HG03342 (cell line): ENCODE results near the gene CLASP1.

ENCODE experiments used
- ATAC-seq: cut with Tn5 transposase; IDR thresholded peaks from one replicate; pipeline ENCODE4 v1.9.1; 2021; ENCODE audit warnings: mild to moderate bottlenecking, moderate library complexity; ENCODE audit not compliant: unreplicated experiment

Gene CLASP1

DNA sequence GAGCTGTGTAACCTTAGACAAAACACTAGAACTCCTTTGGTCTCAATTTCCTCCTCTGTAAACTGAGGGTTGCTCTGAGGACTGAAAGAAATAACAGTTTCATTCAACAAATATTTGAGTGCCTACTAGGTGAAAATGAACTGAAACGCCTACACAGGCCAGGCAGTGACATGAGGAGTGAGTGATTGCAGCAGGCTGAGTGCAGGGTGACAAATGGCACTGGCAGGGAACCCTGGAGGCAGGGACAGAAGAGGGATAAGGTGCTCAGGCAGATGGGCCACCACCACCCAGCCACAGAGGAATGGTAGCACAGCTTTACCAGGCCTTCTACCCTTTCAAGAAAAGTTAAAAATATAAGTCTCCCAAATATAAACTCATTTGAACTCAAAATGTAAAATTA lies 130.1 kb downstream of the CLASP1 start:
- no peak for ATAC-seq

DNA sequence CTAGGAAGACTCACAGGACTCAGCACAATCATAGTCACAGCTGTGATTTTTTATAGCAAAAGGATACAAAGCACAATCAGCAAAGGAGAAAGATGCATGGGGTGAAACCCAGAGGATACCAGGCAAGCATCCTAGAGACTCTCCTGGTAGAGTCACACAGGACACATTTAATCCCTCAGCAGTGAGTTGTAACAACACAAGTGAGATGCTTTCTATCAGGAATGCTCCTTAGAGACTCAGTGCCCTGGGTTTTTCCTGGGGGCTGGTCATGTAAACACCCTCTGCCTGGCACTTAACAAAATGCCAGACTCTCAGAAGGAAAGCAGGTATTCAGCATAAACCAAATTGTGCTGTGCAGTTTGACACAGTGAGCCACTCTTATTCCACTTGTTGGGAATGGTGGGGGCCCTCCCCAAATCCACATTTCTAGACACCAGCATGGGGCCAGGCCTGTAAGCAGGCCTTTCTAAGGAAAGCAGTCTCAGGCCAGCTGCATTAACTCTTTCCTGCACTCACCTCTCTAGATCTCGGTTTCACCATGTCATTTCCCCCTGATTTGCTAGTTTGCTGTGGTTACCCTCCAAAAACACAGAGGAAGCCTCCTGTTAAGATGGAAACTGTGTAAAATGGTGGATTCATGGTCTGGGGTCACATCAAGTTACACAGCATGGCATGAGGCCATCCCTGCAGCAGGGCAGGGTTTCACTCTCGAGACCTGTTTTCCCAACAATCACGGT lies 135.5 kb downstream of the CLASP1 start:
- ATAC-seq: no peak

DNA sequence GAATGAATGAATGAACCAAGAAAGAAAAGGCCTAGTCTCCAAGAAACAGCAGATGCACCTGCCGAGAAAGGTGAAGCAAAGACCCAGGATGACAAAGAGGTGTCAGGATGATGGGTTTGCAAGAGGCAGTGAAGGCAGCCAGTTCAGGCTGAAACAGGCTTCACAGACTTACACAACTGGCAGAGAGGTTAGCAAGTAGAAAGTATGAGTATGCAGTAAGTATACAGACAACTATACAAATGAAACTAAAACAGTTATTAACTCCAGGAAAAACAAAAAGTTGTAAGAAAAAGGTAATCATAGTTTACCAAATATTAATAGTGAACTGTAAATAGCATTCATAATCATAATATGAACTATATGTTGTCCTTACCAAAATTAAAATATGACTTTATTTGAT lies 138.4 kb downstream of the CLASP1 start:
- ATAC-seq: no peak

DNA sequence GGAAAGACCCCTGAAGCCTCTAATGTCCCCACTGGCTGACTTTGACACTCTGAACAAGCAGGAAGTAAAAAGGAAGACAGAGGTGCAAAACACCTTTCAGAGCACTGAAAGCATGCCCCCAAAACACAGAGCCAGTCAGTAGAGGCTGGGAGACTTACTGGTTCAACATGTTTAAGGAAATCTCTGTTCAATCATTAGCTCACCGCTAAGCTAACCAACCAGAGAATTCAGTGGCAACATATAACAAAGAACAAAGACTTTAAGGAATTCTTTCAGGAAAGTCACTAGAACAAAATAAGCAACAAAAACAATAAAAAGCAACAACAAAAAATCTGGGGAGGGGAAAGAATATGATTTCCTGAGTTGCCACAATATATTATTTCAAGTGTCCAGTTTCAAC lies 142.6 kb downstream of the CLASP1 start:
- no peak for ATAC-seq

DNA sequence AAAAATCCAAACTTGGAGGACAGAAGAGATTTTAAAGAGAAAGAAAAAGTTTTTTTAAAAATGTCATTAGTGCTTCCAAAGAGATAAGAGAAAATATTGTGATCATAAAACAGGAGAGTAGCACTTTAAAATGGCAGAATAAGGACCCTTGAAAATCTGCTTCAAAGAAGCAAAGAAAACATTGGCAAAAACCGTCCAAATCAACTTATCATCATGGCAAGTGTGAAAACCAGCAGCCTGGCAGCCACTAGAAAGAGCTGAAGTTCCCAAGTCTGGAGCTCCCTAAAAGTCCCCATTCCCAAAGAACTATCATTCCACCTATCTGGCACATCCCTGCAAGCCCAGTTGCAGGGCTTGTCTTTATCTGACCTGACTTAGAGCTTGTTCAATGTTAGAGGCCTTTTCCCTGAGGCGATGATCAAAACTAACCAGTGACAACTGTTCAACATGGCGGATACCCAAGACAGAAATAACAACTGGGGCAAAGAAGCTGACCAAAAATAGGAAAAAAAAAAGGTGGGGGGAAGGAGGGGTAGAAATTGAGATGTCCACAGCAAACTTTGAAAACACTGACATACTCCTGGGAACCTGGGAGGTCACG lies 143.2 kb downstream of the CLASP1 start:
- no peak for ATAC-seq

DNA sequence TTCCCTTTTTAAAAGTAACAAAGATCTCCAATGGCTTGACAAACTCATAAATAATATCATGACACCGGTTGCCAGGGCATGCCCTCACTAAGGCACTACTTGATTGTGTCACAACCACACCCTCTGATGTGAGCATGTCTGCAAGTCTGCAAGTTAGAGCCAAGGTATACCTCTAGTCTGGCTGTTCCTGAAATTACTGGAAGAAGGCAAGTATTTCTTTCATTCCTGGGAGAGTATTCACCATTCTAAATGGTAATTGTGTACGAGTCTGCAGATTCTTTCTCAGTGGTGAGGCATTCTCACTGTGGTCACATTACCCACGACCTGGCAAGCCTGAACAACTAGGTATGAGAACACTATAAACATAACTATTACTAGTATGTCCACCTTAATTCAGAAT lies 144.3 kb downstream of the CLASP1 start:
- ATAC-seq: no peak

DNA sequence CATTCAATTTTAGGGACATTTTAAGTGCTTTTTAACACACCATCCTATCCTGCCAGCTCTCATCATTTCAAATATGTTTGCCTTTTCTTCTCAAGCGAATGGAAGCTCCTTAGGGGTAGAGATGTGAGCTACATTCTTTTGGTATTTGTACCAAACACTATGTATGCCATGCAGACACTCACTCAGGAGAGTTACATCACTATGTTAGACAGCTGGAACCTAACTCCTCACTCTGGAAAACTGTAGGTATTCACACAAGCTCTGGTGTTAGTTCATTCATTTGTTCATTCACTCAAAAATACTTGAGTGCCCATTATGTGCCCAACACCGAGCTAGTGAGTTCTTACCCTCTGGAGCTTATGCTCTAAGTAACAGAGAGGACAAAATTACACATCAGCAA lies 144.9 kb downstream of the CLASP1 start:
- ATAC-seq: no peak

DNA sequence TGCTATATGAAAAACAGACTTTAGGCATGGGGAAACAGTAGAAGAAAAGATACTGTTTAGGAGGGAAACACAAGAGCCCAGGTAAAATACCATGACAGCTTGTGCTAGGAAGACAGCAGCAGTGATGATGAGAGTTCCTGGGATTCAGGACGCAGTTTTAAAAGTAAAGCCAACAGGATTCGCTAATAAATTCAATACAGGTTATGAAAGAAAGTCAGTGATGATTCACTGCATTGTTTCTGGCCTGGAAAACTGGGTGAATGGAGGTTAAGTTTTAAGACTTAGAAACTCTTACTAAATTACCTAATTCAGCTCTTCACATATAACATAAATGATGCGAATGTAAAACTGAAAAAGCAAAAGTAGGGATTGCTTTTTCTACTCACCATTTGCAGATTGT lies 146.5 kb downstream of the CLASP1 start:
- no peak for ATAC-seq

DNA sequence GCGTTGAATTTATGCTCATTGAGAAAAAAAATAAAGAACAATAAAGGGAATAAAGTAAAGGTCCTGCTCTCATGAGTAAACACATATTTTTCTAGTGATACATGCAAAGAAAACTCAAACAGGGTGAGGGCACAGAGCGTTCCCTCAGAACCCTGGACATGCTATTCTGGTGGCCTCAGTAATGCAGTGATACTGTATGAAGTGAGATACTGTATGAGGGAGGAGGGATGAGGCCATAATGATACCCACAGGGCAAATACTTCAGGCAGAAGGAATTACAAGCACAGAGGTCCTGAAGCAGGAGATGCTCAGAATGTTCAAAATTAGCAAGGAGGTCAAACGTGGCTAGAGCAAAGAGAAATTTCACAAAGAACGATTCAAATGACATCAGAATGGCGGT lies 147.0 kb downstream of the CLASP1 start:
- ATAC-seq: no peak

DNA sequence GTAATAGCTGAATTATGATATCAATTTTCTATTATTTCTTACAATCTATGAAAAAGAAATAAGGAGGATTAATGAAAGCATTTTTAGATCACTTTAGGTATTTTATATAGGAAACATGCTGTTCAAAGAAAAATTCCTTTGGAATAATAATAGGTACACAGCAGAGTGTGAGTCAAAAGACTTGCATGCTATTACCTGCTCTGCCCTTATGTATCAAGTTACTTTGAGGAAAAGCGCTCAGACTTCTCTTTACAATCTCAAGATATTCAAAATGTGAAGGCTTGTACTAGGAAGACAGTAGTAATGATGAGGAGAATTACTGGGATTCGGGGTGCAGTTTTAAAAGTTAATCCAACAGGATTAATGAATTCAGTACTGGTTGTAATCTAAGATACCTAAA lies 147.7 kb downstream of the CLASP1 start:
- ATAC-seq: no peak

DNA sequence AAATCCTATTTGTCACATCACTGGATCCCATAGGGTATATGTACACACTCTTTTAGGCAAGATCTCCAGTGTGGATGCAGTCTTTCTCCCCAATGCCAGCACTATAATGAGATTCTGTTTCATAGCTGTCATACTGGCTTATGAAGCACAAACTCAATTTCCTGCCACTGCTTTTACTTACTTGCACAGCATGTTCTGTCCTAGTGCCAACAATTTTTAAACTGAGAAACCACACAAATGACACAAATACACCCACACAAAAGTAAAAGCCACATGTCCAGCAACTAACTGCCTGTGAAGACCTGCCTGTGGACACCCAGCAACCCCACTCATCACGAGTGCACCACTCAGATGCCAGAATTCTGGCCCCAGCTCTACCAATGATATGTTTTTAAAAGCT lies 148.2 kb downstream of the CLASP1 start:
- no peak for ATAC-seq

DNA sequence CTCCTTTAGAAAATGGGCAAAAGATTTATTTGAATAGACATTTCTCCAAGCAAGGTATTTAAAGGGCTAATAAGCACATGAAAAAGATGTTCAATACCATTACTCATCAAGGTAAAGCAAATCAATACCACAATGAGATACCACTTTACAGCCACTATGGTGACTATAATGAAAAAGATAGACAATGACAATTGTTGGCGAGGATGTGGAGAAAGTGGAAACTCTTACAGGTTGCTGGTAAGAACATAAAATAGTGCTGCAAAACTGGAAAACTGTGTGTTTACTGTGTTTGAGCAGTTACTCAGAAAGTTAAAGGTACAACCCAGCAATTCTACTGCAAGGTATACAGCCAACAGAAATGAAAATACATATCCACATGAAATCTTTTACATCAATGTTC lies 150.5 kb downstream of the CLASP1 start:
- ATAC-seq: no peak

DNA sequence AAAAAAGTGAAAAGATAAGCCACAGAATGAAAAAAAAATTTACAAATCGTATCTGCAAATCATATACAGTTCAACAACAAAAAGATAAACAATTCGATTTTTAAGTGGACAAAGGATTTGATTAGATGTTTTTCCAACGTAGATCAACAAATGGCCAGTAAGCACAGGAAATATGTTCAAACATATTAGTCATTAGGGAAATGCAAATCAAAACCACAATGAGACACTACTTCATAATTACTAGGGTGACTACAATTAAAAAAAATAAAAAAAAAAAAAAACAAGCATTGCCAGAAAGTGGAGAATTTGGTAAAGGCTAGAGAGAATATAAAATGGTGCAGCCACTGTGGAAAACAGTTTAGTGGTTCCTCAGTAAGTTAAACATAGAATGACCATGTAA lies 156.9 kb downstream of the CLASP1 start:
- ATAC-seq: no peak

DNA sequence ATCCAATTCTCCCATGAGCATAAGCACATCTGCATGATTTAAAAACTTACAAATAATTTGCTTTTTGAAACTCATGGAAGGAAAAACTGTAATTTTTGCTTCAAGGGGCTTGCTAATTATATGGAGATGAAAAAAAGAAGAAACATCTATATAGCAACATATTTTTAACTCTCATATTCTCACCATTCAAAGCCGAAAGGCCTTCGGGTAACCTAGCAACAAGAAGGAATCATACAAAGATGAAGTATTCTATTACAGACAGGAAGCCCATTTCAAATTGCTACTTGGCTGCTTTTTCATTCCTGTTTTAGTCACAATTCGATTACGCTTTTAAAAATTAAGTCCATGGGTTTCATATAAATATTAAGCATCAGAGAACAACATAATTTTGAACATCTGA lies 157.7 kb downstream of the CLASP1 start:
- no peak for ATAC-seq

DNA sequence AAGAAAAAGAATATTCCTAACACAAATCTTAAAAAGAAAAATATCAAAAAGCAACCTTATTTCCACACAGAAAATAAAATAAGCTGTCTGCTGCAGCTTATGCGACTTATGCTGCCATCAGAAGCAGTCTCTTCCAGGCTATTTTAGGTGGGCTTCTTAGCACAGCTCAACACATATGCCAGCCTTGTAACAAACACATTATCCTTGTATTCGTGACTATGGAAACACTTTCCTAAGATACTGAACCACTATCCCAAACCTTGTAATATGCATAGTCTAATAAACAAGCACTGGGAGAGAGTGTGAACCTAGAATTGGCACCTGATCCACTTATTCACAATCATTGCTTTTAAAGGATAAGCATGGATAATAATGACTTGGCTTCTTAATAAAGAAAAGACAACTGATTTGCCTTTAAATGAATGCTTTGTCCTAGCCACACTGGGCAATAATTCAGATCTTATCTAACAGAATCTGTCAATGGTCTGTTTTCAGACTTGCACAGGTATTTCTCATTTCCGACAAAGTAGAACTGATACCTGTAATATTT lies 158.6 kb downstream of the CLASP1 start:
- no peak for ATAC-seq

DNA sequence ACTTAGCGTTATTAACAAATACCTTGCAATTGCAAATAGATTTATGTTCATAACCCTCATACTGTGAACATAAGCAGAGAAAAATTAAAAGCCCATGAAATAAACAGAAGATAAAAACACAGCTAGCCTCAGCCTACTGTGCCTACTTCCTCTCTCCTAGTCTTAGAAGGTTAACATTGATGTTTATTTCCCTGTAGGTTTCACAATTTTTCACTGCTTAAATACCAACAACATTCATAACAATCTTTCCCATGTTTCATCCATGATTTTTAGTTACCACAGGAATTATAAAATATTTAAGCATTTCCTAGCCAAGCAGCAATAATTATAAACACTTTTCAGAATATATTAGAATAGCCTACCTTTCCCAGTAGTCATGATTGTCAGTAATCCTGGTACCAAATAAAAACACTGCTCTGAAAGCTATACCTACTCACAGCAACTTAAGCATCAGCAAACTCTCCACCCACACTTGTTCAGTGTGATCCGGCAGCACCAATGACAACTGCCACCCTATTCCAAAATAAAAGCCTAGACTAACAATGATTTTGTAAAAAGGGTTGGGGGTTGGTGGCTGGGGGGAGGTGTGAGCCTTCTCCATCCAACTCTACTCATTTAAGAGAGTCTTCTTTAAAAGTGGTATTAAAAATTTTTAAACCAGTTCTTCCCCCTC lies 159.2 kb downstream of the CLASP1 start:
- ATAC-seq: no peak

DNA sequence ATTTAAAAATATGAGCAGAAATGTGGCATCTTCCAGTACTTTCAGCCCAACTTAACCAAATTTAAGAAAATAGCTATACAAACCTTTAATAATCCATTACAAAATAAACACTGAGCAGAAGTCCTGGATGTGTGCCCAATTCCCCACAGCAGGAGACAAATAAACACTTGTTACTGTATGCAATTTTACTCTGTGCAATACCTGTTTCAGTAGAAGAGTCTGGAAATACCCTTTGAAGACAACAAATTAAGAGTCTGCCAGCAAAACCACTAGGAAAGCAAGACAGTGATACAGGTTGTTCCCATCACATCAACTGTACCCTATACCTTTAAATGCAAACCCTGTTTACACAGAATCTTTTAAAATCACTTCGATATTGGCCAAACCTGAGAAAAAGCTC lies 160.0 kb downstream of the CLASP1 start:
- no peak for ATAC-seq

DNA sequence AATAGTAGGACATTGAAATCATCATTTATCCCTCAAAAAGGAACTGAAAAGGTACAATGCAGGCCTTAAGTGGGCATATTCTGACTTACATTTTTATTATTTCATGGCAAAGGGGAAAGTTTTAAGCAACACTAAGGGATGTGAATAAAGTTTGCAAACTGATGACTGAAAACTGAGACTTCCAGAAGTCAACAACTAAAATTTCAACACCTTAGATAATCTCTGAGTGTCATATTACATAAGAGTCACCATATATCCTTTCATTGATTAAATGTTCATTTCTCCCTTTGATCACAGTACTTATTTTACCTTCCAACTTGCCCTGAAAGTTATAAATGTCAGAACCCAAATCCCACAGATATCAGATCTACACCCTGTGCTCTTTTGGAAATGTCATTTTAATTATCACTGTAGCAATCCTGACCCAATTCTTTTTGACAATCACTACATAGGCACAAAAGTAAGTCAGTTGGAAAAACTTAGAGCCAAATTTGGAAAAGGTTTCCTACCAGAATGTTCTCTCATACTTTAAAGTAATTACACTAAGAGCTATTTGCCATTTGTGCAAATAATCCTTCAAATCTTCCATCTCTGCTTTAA lies 163.0 kb downstream of the CLASP1 start:
- ATAC-seq: no peak

DNA sequence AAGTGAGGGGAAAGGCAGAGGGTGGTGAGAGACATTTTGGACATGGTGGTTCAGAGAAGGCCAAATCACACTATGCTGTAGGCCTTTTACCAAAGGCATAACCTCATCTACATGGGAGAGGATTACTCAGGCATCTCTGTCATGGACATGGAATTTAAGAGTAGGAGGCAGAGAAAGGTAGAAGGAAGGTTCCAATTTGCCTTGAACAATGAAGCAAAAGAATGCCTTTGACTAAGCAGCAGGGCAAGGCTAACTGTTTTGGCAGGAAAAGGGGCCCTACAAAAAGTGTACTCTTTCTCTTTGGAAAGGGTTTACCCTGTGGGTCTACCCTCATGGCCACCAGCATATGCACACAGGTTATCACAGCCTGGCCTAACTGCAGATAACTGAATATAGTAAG lies 164.2 kb downstream of the CLASP1 start:
- no peak for ATAC-seq

DNA sequence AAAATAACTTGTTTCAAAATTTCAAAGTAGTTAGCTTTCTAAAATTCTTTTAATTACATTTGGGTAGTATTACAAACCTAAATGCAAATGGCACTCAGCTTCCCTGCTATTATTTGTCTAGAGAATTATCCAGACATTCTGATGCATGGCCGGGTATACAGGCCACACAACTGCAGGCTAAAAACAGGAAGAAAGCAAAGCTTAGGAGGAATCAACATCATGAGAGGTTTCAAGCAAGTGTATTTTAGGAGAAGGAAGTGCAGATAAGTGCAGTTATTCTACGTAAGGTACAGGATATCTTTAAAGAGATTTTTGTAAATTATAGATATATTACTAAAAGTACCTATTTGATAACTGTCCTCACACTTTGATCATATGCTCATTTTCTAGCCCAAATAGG lies 165.4 kb downstream of the CLASP1 start:
- no peak for ATAC-seq

DNA sequence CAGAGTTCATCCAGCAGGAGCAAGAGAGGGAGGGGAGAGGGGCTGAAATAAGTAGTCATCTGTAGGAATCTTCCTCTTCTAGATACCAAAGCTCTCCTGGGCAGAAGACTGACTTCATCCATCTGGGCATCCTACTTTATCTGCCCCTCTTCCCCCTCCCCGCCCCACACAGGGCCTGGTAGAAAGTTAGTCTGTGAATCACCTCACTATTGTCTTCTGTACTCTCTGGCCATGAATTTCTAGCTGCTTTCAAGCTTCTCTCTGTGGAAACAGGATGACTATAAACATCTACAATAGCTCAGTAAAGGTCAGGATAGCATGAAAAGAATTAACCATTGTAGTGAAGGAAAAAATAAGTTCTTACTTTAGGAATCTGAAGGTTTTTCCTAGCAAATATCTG lies 166.2 kb downstream of the CLASP1 start:
- ATAC-seq: no peak

DNA sequence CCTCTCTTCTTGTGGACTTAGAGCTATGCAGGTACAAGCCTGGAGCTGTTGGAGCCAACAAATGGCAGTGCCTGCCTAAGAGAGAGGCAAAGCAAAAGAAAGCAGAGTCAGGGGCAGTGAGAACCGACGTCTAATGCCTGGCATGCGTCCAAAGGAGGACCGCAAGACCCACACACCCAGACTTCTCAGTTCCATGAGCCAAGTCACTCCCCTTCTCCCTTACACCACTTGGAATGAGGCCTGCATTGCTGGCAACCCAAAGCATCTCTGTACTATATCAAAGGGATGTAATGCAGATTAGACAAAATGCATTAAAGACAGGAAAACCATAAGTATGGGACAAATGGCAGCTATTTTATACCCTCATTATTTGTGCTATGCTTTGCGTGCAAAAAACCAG lies 168.4 kb downstream of the CLASP1 start:
- ATAC-seq: no peak
